DOHH2 (cell line): ENCODE results near the gene DGKB.

Source experiments
- H3F3A ChIP-seq: fragments of 200-600 bp; sonication (generic), shearing (Covaris generic); 2 replicates; pipeline ENCODE4 v1.6.0; 2016; ENCODE audit warnings: antibody characterized with exemption, mild to moderate bottlenecking; ENCODE audit not compliant: control insufficient read depth, insufficient read depth
- H3K27ac ChIP-seq: fragments of 200-600 bp; sonication (generic); 2 replicates; pipeline ENCODE4 v1.5.1; 2014; ENCODE audit warnings: low read depth, mild to moderate bottlenecking, low read length, moderate library complexity
- H3K27me3 ChIP-seq: fragments of 200-600 bp; sonication (generic); 2 replicates; pipeline ENCODE4 v1.6.1; 2014; ENCODE audit warnings: mild to moderate bottlenecking, low read length, mixed read lengths; ENCODE audit not compliant: control insufficient read depth
- H3K36me3 ChIP-seq: fragments of 200-600 bp; sonication (generic); 2 replicates; pipeline ENCODE4 v1.6.1; 2014; ENCODE audit warnings: mild to moderate bottlenecking, low read length, moderate library complexity, mixed read lengths; ENCODE audit not compliant: control insufficient read depth
- H3K4me1 ChIP-seq: fragments of 200-600 bp; sonication (generic); 2 replicates; pipeline ENCODE4 v1.6.1; 2014; ENCODE audit warnings: mild to moderate bottlenecking, low read length, mixed read lengths; ENCODE audit not compliant: control insufficient read depth
- H3K4me2 ChIP-seq: fragments of 200-600 bp; sonication (generic); 2 replicates; pipeline ENCODE4 v1.6.0; 2014; ENCODE audit warnings: mild to moderate bottlenecking, low read length, moderate library complexity
- H3K4me3 ChIP-seq: fragments of 200-600 bp; sonication (generic); 2 replicates; pipeline ENCODE4 v1.5.1; 2014; ENCODE audit warnings: mild to moderate bottlenecking, low read length, mixed read lengths
- H3K79me2 ChIP-seq: fragments of 200-600 bp; sonication (generic); 2 replicates; pipeline ENCODE4 v1.6.1; 2014; ENCODE audit warnings: mild to moderate bottlenecking, low read length, mixed read lengths; ENCODE audit not compliant: control insufficient read depth
- H3K9me2 ChIP-seq: fragments of 200-600 bp; sonication (generic); replicated peaks from 2 replicates; pipeline ENCODE4 v1.6.1; 2014; ENCODE audit warnings: mild to moderate bottlenecking, low read length, mixed read lengths; ENCODE audit not compliant: control insufficient read depth
- H3K9me3 ChIP-seq: fragments of 200-600 bp; sonication (generic); 2 replicates; pipeline ENCODE4 v1.6.1; 2014; ENCODE audit warnings: antibody characterized with exemption, low read length, mixed read lengths; ENCODE audit not compliant: control insufficient read depth, insufficient read depth
- H4K20me1 ChIP-seq: fragments of 200-600 bp; sonication (generic); 2 replicates; pipeline ENCODE4 v1.6.0; 2014; ENCODE audit warnings: low read depth, mild to moderate bottlenecking, antibody characterized with exemption, low read length, moderate library complexity; ENCODE audit not compliant: control insufficient read depth, insufficient read depth
- EZH2phosphoT487 ChIP-seq: fragments of 200-600 bp; sonication (generic); IDR thresholded peaks from 2 replicates; pipeline ENCODE4 v1.6.1; 2017; ENCODE audit warnings: borderline replicate concordance, mild to moderate bottlenecking, antibody characterized with exemption, low read length, moderate library complexity, mixed read lengths
- TF ChIP-seq, protein P1 (sequence below): fragments of 200-600 bp; sonication (generic); IDR thresholded peaks from one replicate; pipeline ENCODE4 v1.5.1; 2014; ENCODE audit warnings: antibody characterized with exemption, mild to moderate bottlenecking, low read depth, low read length; ENCODE audit not compliant: poor library complexity, severe bottlenecking

Gene DGKB

DNA sequence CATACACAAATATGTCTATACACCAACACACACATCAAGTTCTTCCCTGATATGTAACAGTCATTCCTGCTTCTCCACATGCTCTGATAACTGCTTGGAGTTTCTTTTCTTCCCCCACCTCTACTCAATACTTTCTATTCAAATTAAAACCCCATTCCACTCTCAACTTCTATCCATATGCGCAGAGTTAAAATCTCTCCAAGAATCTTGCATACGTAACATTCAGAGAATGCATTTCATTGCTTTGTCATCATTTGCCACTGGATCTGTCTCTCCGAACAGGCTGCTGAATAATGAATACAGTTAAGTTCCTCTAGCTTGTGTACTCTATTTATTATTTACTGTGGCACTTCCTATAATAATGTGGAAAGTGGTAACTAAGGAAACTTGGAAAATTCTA is 68.8 kb downstream of the DGKB start:
- Histone ChIP-seq H3K4me2 (no peak overlapping the region), H4K20me1 (no peaks in the 10 kb centered on the region), H3K79me2 (no peaks in the 10 kb centered on the region), H3K4me1 (no peaks in the 10 kb centered on the region), H3K36me3 (no peaks in the 10 kb centered on the region), H3K4me3 (no peak overlapping the region), H3F3A (no peaks in the 10 kb centered on the region), H3K9me2 (no peaks in the 10 kb centered on the region), H3K27me3 (no peaks in the 10 kb centered on the region), H3K9me3 (no peaks in the 10 kb centered on the region), H3K27ac (no peak overlapping the region)
- no peak for TF ChIP-seq EZH2phosphoT487
- TF ChIP-seq, protein P1, sequence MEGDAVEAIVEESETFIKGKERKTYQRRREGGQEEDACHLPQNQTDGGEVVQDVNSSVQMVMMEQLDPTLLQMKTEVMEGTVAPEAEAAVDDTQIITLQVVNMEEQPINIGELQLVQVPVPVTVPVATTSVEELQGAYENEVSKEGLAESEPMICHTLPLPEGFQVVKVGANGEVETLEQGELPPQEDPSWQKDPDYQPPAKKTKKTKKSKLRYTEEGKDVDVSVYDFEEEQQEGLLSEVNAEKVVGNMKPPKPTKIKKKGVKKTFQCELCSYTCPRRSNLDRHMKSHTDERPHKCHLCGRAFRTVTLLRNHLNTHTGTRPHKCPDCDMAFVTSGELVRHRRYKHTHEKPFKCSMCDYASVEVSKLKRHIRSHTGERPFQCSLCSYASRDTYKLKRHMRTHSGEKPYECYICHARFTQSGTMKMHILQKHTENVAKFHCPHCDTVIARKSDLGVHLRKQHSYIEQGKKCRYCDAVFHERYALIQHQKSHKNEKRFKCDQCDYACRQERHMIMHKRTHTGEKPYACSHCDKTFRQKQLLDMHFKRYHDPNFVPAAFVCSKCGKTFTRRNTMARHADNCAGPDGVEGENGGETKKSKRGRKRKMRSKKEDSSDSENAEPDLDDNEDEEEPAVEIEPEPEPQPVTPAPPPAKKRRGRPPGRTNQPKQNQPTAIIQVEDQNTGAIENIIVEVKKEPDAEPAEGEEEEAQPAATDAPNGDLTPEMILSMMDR, result no peak

DNA sequence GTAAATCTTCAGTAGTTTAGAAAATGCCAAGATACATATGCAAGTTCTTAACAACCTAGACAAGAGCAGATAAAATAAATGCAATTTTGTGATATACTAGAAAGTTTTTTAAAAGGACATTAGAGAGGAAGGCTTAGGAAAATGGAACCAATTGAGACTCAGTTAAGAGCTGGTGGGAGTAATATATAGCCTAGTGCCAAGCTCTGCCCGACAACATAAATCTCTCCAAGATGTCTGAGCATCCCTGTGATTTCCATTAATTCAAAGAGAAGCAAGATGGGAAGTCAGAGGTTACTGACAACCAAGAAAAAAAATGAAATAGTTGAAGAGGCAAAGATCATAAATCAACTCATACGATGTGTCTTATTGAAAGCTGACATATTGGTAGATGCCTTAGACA is 74.5 kb downstream of the DGKB start:
- no peaks in the 10 kb centered on the region for H3K4me1 ChIP-seq
- H3K4me2 ChIP-seq, result no peak overlapping the region

DNA sequence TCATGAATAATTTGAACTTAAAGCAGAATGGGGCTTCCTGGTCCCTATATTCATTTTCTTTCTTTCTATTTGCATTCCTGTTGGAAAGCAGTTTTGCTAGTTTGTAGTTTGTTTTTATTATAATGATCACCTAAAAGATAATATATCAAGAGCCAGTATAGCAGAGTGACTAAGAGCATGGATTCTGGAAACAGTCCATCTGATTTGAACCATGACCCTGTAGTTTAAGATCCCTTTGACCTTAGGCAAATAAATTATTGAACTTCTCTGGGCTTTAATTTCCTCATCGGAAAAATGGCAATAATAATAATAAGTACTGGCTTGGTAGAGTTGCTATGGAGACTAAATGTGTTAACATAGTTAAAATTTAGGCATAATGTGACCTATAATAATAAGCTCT is 76.1 kb downstream of the DGKB start:
- Histone ChIP-seq H3K4me2 (no peak overlapping the region), H3K9me2 (no peaks in the 10 kb centered on the region), H3K27ac (no peak overlapping the region), H3K36me3 (no peaks in the 10 kb centered on the region), H3F3A (no peaks in the 10 kb centered on the region), H3K27me3 (no peaks in the 10 kb centered on the region), H3K4me1 (no peaks in the 10 kb centered on the region), H4K20me1 (no peaks in the 10 kb centered on the region), H3K79me2 (no peaks in the 10 kb centered on the region), H3K4me3 (no peak overlapping the region), H3K9me3 (no peaks in the 10 kb centered on the region)
- no peak for TF ChIP-seq EZH2phosphoT487
- TF ChIP-seq, protein P1, result no peak

More for the DNA sequence above, 74.5 kb downstream of the DGKB start:
- H3K4me3 ChIP-seq, result no peak overlapping the region
- no peaks in the 10 kb centered on the region for H3K36me3 ChIP-seq
- no peaks in the 10 kb centered on the region for H3F3A ChIP-seq
- no peaks in the 10 kb centered on the region for H3K9me2 ChIP-seq
- H3K79me2 ChIP-seq, result no peaks in the 10 kb centered on the region
- no peaks in the 10 kb centered on the region for H4K20me1 ChIP-seq
- H3K27ac ChIP-seq, result no peak overlapping the region
- no peaks in the 10 kb centered on the region for H3K27me3 ChIP-seq
- TF ChIP-seq, protein P1, result no peak
- no peak for TF ChIP-seq EZH2phosphoT487
- no peaks in the 10 kb centered on the region for H3K9me3 ChIP-seq

DNA sequence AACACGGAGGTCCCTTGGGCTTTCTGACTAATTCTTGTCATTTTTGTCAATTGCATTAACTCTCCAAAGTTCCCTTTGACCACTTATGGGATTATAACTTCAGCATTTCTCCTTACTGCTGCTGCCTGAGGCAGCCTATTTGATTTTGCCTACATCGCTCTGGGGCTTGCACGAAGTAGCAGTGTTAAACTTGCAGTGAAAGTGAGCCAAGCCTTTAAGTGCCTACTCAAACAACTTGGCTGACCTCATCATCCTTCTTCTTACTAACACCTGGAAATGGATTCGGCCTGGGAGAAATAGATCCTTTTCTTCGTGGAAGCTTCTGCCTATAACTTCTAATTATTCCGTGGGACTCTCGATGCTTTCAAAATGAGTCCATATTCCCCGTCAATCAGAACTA is 76.6 kb downstream of the DGKB start:
- no peaks in the 10 kb centered on the region for H3K4me1 ChIP-seq
- no peaks in the 10 kb centered on the region for H3K36me3 ChIP-seq
- no peaks in the 10 kb centered on the region for H3K9me3 ChIP-seq
- H3K79me2 ChIP-seq, result no peaks in the 10 kb centered on the region
- H3F3A ChIP-seq, result no peaks in the 10 kb centered on the region
- no peak overlapping the region for H3K4me2 ChIP-seq
- H3K9me2 ChIP-seq, result no peaks in the 10 kb centered on the region
- H3K4me3 ChIP-seq, result no peak overlapping the region
- H3K27ac ChIP-seq, result no peak overlapping the region
- H4K20me1 ChIP-seq, result no peaks in the 10 kb centered on the region
- TF ChIP-seq, protein P1, result no peak
- no peak for TF ChIP-seq EZH2phosphoT487
- no peaks in the 10 kb centered on the region for H3K27me3 ChIP-seq
